Measurements from ENCODE around the gene DOK1. TPM values are rescaled to one million over a fixed set of nuclear protein-coding genes. Genes with fewer than 3 reads are reported as not detected.

Gene DOK1
- total RNA-seq, 3 donors from 2014 or later: 16.5 to 18.9 (median 18.5) TPM

- no peaks in the 10 kb centered on the region for H3K36me3 ChIP-seq (ENCODE audit: low read depth)
- H3K4me3 ChIP-seq: no peak overlapping the region
- H3K9me3 ChIP-seq: no peaks in the 10 kb centered on the region
- DNase-seq (no peak), ATAC-seq (no peak)
- no peaks in the 10 kb centered on the region for H3K4me1 ChIP-seq (ENCODE audit: low read depth)
- intact Hi-C loops (cut with DNase I, micrococcal nuclease): no loop called here
- TF ChIP-seq CTCF (IDR thresholded peaks at IDR 0.05): no peak
Measured at GRCh38 chr2:74597410-74597809, 42.9 kb downstream of the DOK1 start.

- no peak overlapping the region for H3K4me3 ChIP-seq
- TF ChIP-seq CTCF (IDR thresholded peaks at IDR 0.05): no peak
- ATAC-seq: no peak
- no peaks in the 10 kb centered on the region for H3K4me1 ChIP-seq (ENCODE audit: low read depth)
- no peak for DNase-seq
- intact Hi-C loops (cut with DNase I, micrococcal nuclease): no loop called here
- no peaks in the 10 kb centered on the region for H3K9me3 ChIP-seq
- H3K36me3 ChIP-seq (ENCODE audit: low read depth): no peaks in the 10 kb centered on the region
Measured at GRCh38 chr2:74599676-74600075, 45.2 kb downstream of the DOK1 start.

GRCh38 chr2:74602586-74603281 is 48.2 kb downstream of the DOK1 start:
- H3K36me3 ChIP-seq (ENCODE audit: low read depth): no peaks in the 10 kb centered on the region
- no peak for ATAC-seq
- intact Hi-C loops (cut with DNase I, micrococcal nuclease): no loop called here

GRCh38 chr2:74603282-74604000 is 48.9 kb downstream of the DOK1 start:
- H3K4me1 ChIP-seq (ENCODE audit: low read depth): no peaks in the 10 kb centered on the region
- DNase-seq (no peak), ATAC-seq (no peak)
- H3K4me3 ChIP-seq: no peak overlapping the region
- H3K36me3 ChIP-seq (ENCODE audit: low read depth): no peaks in the 10 kb centered on the region
- no peak for TF ChIP-seq CTCF (IDR thresholded peaks at IDR 0.05)
- intact Hi-C loops (cut with DNase I, micrococcal nuclease): no loop called here
- H3K9me3 ChIP-seq: no peaks in the 10 kb centered on the region

More at GRCh38 chr2:74602586-74603281, 48.2 kb downstream of the DOK1 start:
- Histone ChIP-seq H3K4me3 (no peak overlapping the region), H3K9me3 (no peaks in the 10 kb centered on the region), H3K4me1 (ENCODE audit: low read depth) (no peaks in the 10 kb centered on the region)
- no peak for TF ChIP-seq CTCF (IDR thresholded peaks at IDR 0.05)
- no peak for DNase-seq

- Histone ChIP-seq H3K36me3 (ENCODE audit: low read depth) (no peaks in the 10 kb centered on the region), H3K4me1 (ENCODE audit: low read depth) (no peaks in the 10 kb centered on the region), H3K4me3 (no peak overlapping the region), H3K9me3 (no peaks in the 10 kb centered on the region)
- DNase-seq (no peak), ATAC-seq (no peak)
- intact Hi-C loops (cut with DNase I, micrococcal nuclease): no loop called here
- TF ChIP-seq CTCF (IDR thresholded peaks at IDR 0.05): no peak
Measured at GRCh38 chr2:74606927-74607326, 52.4 kb downstream of the DOK1 start.

Other genes with a start within 250 kb of the DOK1 start
- 1 to 10 TPM; 2.1 to 3.1 (median 2.1) TPM for gene SLC4A5, start 211.3 kb upstream of the DOK1 start, total RNA-seq
- 100 to 1,000 TPM; 114 to 159 (median 116) TPM for gene DCTN1, start 174.4 kb upstream of the DOK1 start, total RNA-seq
- 1 to 10 TPM in 2 of 3 donors, under 1 TPM in 1; 0.53 to 2.3 (median 1.9) TPM for gene C2orf81, start 133.1 kb upstream of the DOK1 start, total RNA-seq
- 1 to 10 TPM; 4.0 to 4.8 (median 4.5) TPM for gene WDR54, start 133.0 kb upstream of the DOK1 start, total RNA-seq
- gene RTKN, start 112.8 kb upstream of the DOK1 start, total RNA-seq: 10 to 100 TPM; 49.2 to 60.7 (median 49.7) TPM
- gene INO80B, start 99.6 kb upstream of the DOK1 start, total RNA-seq: 10 to 100 TPM; 25.0 to 36.5 (median 32.3) TPM
- 10 to 100 TPM; 51.1 to 60.6 (median 56.1) TPM for gene WBP1, start 96.3 kb upstream of the DOK1 start, total RNA-seq
- gene MOGS, start 89.3 kb upstream of the DOK1 start, total RNA-seq: 10 to 100 TPM; 45.7 to 64.0 (median 52.7) TPM
- 10 to 100 TPM; 48.2 to 63.6 (median 57.1) TPM for gene MRPL53, start 82.0 kb upstream of the DOK1 start, total RNA-seq
- 10 to 100 TPM; 22.6 to 36.5 (median 28.5) TPM for gene CCDC142, start 71.7 kb upstream of the DOK1 start, total RNA-seq
- 10 to 100 TPM; 27.2 to 34.1 (median 30.9) TPM for gene TTC31, start 71.6 kb upstream of the DOK1 start, total RNA-seq
- gene LBX2, start 55.1 kb upstream of the DOK1 start, total RNA-seq: 1 to 10 TPM; 1.0 to 1.5 (median 1.5) TPM
- 10 to 100 TPM; 20.3 to 29.1 (median 22.3) TPM for gene PCGF1, start 47.0 kb upstream of the DOK1 start, total RNA-seq
- gene TLX2, start 40.3 kb upstream of the DOK1 start, total RNA-seq: 1 to 10 TPM in 1 of 3 donors, under 1 TPM in 2; 0.17 to 1.6 (median 0.51) TPM
- 10 to 100 TPM; 17.9 to 58.3 (median 22.2) TPM for gene DQX1, start 28.5 kb upstream of the DOK1 start, total RNA-seq
- gene AUP1, start 25.0 kb upstream of the DOK1 start, total RNA-seq: 100 to 1,000 TPM; 108 to 179 (median 129) TPM
- gene HTRA2, start 24.8 kb upstream of the DOK1 start, total RNA-seq: 10 to 100 TPM; 22.2 to 37.1 (median 23.3) TPM
- gene LOXL3, start 778 bp upstream of the DOK1 start, total RNA-seq: 1 to 10 TPM; 2.2 to 6.9 (median 4.4) TPM
- under 1 TPM; 0.19 to 0.43 (median 0.31) TPM for gene M1AP, start 93.6 kb downstream of the DOK1 start, total RNA-seq
- 1 to 10 TPM; 3.9 to 5.7 (median 4.4) TPM for gene SEMA4F, start 99.5 kb downstream of the DOK1 start, total RNA-seq

All from mucosa of descending colon (tissue), 3 donors.